ENCODE results near the gene ITGA7. TPM values are rescaled to one million over a fixed set of nuclear protein-coding genes. Genes with fewer than 3 reads are reported as not detected.
A peak's percentile ranks its signal among the peaks of the same experiment; 100 is the strongest.

The ITGA7 gene
- total RNA-seq, 1 experiment from 2014 or later, result 2.1 TPM

DNA sequence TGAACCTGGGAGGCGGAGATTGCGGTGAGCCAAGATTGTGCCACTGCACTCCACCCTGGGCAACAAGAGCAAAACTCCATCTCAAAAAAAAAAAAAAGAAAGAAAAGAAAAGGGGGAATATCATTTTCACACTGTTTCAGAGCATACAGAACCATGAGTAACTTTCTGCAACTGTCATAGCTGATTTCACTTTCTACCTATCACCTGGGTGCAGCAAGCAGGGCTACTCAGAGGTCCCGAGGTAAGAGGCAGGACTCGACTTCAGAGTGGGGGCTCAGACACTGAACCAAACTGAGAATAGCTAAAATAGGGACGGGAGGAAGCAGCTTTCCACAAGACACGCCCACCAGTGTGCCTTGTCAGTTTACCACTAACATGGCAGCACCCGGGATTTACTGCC lies 41.2 kb downstream of the ITGA7 start:
- ChIA-PET CTCF (interaction anchor here (0.9 to 1.2 kb wide), 2 partner anchors 10 kb away, joined by 4 to 6 read pairs; no protein-coding TSS in a partner anchor), POLR2A (no interaction called here)
- Mint-ChIP-seq H3K27me3 (ENCODE audit: insufficient read depth, unreplicated experiment) (peaks cover 4% of the 10 kb centered on the region), H3K36me3 (ENCODE audit: insufficient read depth, unreplicated experiment) (no peaks in the 10 kb centered on the region), H3K4me1 (ENCODE audit: insufficient read depth, unreplicated experiment) (no peaks in the 10 kb centered on the region), H3K27ac (ENCODE audit: low read depth, unreplicated experiment) (no peak overlapping the region), H3K9me3 (ENCODE audit: unreplicated experiment) (no peaks in the 10 kb centered on the region), H3K4me3 (ENCODE audit: unreplicated experiment) (no peak overlapping the region)
- no peak for DNase-seq (ENCODE audit: unreplicated experiment)
- no TSS peak for BruUV-seq (replicated peaks)
- intact Hi-C loops (cut with micrococcal nuclease), result no loop called here
- TF ChIP-seq, protein P1, sequence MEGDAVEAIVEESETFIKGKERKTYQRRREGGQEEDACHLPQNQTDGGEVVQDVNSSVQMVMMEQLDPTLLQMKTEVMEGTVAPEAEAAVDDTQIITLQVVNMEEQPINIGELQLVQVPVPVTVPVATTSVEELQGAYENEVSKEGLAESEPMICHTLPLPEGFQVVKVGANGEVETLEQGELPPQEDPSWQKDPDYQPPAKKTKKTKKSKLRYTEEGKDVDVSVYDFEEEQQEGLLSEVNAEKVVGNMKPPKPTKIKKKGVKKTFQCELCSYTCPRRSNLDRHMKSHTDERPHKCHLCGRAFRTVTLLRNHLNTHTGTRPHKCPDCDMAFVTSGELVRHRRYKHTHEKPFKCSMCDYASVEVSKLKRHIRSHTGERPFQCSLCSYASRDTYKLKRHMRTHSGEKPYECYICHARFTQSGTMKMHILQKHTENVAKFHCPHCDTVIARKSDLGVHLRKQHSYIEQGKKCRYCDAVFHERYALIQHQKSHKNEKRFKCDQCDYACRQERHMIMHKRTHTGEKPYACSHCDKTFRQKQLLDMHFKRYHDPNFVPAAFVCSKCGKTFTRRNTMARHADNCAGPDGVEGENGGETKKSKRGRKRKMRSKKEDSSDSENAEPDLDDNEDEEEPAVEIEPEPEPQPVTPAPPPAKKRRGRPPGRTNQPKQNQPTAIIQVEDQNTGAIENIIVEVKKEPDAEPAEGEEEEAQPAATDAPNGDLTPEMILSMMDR (IDR thresholded peaks at IDR 0.05; ENCODE audit: unreplicated experiment), result no peak

DNA sequence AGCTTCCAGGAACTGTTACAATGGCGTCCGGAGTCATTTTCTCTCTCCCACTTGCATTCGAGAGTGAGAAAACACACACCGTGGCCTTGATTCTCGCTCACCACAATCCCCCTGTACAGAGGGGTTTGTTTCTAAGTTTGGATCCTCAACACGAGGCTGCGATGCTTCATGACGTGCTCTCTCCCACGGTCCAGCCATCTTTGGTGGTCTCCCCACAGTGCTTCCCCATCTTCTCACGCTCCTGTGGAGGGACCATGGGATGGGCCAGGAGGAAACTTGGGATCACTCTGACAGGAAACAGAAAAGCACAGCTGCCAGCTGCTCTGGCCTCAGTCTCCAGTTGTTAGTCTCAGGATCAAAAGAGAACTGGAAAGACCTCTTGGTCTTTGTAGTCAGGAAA lies 42.9 kb downstream of the ITGA7 start:
- intact Hi-C loops (cut with micrococcal nuclease), result no loop called here
- Mint-ChIP-seq H3K4me1 (ENCODE audit: insufficient read depth, unreplicated experiment) (no peaks in the 10 kb centered on the region), H3K27me3 (ENCODE audit: insufficient read depth, unreplicated experiment) (peaks cover 21% of the 10 kb centered on the region), H3K36me3 (ENCODE audit: insufficient read depth, unreplicated experiment) (no peaks in the 10 kb centered on the region), H3K4me3 (ENCODE audit: unreplicated experiment) (no peak overlapping the region), H3K9me3 (ENCODE audit: unreplicated experiment) (no peaks in the 10 kb centered on the region), H3K27ac (ENCODE audit: low read depth, unreplicated experiment) (no peak overlapping the region)
- TF ChIP-seq, protein P1 (IDR thresholded peaks at IDR 0.05; ENCODE audit: unreplicated experiment), result no peak
- ChIA-PET POLR2A (no interaction called here), CTCF (interaction anchor here (0.6 kb wide), 1 partner anchor 14 kb away, joined by 3 read pairs; no protein-coding TSS in a partner anchor)
- no TSS peak for BruUV-seq (replicated peaks)
- DNase-seq (ENCODE audit: unreplicated experiment), result no peak

DNA sequence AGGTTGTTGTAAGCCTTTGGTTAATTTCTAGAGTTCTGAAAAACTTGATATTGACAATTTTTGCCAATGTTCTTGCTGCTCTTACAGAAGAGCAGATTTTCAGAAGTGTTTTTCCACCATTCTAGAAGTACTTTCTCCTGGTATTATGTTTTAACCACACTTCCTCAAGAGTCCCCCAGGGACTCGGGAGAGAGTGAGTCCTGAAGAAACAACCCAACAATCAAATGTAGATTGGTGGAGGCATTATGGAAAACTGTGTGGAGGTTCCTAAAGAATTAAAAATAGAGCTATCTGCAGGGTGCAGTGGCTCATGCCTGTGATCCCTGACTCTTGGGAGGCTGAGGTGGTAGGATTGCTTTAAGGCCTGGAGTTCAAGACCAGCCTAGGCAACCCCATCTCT lies 44.3 kb downstream of the ITGA7 start:
- intact Hi-C loops (cut with micrococcal nuclease), result no loop called here
- no peak overlapping the region for H3K4me3 Mint-ChIP-seq (ENCODE audit: unreplicated experiment)
- DNase-seq (ENCODE audit: unreplicated experiment), result no peak
- ChIA-PET POLR2A (interaction anchor here (0.7 kb wide), 1 partner anchor 29 kb away, joined by 3 read pairs; no protein-coding TSS in a partner anchor), CTCF (no interaction called here)
- TF ChIP-seq, protein P1 (IDR thresholded peaks at IDR 0.05; ENCODE audit: unreplicated experiment), result no peak
- no peaks in the 10 kb centered on the region for H3K36me3 Mint-ChIP-seq (ENCODE audit: insufficient read depth, unreplicated experiment)
- no TSS peak for BruUV-seq (replicated peaks)
- no peak overlapping the region for H3K27ac Mint-ChIP-seq (ENCODE audit: low read depth, unreplicated experiment)
- peaks cover 23% of the 10 kb centered on the region for H3K27me3 Mint-ChIP-seq (ENCODE audit: insufficient read depth, unreplicated experiment)
- H3K4me1 Mint-ChIP-seq (ENCODE audit: insufficient read depth, unreplicated experiment), result no peaks in the 10 kb centered on the region
- H3K9me3 Mint-ChIP-seq (ENCODE audit: unreplicated experiment), result no peaks in the 10 kb centered on the region

DNA sequence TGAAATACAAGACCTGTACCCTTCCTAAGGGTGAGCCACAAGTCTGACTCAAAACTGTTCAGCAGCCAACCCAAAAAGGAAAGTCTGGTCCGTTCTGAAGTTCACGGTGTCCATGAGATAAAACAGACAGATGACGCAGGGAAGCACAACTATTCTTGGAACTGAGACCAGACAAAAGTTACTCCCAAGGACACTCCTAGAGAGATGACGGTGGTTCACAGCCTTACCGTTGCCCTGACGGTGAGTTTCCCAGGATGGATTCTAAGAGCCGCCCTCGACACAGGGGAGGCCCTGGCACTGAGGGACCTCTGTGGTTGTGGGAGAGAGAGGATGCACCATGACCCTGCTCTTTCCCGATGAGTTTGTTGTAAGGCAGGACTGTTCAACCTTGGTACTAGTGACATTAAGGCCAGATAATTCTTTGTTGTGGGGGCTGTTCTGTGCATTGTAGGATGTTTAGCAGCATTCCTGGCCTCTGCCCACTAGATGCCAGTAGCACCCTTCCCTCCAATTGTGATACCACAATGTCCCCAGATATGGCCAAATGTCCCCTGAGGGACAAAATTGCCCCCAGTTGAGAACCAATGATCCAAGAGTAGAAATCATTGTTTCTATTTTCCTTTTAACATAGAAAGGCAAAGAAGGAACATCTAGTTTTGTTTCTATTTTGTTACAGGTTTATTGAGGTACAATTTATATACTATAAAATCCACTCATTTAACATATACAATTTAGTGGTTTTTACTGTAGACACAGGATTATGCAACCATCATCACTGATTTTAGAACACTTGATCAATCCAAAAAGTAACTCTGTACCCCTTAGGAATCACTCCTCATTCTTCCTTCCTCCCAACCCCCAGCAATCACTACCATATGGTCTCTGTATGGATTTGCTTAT lies 48.0 kb downstream of the ITGA7 start:
- DNase-seq (ENCODE audit: unreplicated experiment), result peak; percentile 30
- no peaks in the 10 kb centered on the region for H3K36me3 Mint-ChIP-seq (ENCODE audit: insufficient read depth, unreplicated experiment)
- intact Hi-C loops (cut with micrococcal nuclease), result loop anchor here (1.0 kb wide), 1 partner anchor 78 kb away; no protein-coding TSS in a partner anchor

More for the DNA sequence above, 48.0 kb downstream of the ITGA7 start:
- POLR2A ChIA-PET, result no interaction called here
- TF ChIP-seq, protein P1 (IDR thresholded peaks at IDR 0.05; ENCODE audit: unreplicated experiment), result peak; percentile 39
- Mint-ChIP-seq H3K4me1 (ENCODE audit: insufficient read depth, unreplicated experiment) (no peaks in the 10 kb centered on the region), H3K9me3 (ENCODE audit: unreplicated experiment) (no peaks in the 10 kb centered on the region), H3K27me3 (ENCODE audit: insufficient read depth, unreplicated experiment) (peaks cover 43% of the 10 kb centered on the region), H3K4me3 (ENCODE audit: unreplicated experiment) (no peak overlapping the region), H3K27ac (ENCODE audit: low read depth, unreplicated experiment) (no peak overlapping the region)
- CTCF ChIA-PET, result interaction anchor here (0.7 to 0.8 kb wide), 3 partner anchors 57 to 259 kb away, joined by 3 to 4 read pairs (median 3); no protein-coding TSS in a partner anchor
- no TSS peak for BruUV-seq (replicated peaks)

Data from MCF 10A (cell line).